C4-2B (cell line): ENCODE results near the gene ZBTB43.
"Not testable (repeated sequence)": the region's sequence is repeated elsewhere in the genome, so short reads cannot be mapped to it uniquely, and the experiment has no call there.

Experiments
- H3K27ac ChIP-seq: fragments of 450-650 bp; 2 replicates; pipeline ENCODE4 v1.5.1; 2017
- ZFX ChIP-seq: fragments of 450-650 bp; IDR thresholded peaks from 2 replicates; pipeline ENCODE4 v1.6.1; 2017
- TF ChIP-seq, protein P1 (sequence below): fragments of 450-650 bp; conservative IDR thresholded peaks from 2 replicates; pipeline ENCODE4 v1.5.1; 2017; ENCODE audit warnings: mild to moderate bottlenecking

Gene ZBTB43

DNA sequence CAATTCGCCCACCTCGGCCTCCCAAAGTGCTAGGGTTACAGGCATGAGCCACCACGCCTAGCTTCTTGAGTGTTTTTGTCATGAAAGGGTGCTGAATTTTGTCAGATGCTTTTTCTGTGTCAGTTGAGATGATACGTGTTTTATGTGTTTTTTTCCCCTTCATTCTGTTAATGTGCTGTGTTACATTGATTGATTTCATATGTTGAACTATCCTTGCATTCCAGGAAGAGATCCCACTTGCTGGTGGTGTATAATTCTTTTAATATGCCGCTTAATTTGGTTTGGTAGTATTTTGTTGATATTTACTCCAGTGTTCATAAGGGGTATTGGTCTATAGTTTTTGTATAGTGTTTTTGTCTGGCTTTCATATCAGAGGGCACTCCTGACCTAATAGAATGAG lies 13.6 kb downstream of the ZBTB43 start:
- no peak overlapping the region for H3K27ac ChIP-seq

DNA sequence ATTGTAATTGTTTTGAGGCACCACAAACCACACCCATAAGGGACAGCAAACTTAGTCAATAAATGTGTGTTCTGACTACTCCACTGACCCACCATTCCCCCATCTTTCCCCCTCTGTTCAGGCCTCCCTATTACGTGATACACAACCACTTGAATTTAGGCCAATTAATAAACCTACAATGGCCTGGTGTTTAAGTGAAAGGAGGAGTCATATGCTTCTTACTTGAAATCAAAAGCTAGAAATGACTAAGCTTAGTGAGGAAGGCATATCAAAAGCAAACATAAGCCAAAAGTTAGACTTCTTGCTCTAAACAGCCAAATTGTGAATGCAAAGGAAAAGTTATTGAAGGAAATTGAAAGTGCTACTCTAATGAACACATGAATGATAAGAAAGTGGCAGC lies 14.6 kb downstream of the ZBTB43 start:
- H3K27ac ChIP-seq: no peak overlapping the region
- TF ChIP-seq, protein P1, sequence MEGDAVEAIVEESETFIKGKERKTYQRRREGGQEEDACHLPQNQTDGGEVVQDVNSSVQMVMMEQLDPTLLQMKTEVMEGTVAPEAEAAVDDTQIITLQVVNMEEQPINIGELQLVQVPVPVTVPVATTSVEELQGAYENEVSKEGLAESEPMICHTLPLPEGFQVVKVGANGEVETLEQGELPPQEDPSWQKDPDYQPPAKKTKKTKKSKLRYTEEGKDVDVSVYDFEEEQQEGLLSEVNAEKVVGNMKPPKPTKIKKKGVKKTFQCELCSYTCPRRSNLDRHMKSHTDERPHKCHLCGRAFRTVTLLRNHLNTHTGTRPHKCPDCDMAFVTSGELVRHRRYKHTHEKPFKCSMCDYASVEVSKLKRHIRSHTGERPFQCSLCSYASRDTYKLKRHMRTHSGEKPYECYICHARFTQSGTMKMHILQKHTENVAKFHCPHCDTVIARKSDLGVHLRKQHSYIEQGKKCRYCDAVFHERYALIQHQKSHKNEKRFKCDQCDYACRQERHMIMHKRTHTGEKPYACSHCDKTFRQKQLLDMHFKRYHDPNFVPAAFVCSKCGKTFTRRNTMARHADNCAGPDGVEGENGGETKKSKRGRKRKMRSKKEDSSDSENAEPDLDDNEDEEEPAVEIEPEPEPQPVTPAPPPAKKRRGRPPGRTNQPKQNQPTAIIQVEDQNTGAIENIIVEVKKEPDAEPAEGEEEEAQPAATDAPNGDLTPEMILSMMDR: no peak
- no peak for TF ChIP-seq ZFX

More for the DNA sequence above, 13.6 kb downstream of the ZBTB43 start:
- no peak for TF ChIP-seq ZFX
- TF ChIP-seq, protein P1: no peak

DNA sequence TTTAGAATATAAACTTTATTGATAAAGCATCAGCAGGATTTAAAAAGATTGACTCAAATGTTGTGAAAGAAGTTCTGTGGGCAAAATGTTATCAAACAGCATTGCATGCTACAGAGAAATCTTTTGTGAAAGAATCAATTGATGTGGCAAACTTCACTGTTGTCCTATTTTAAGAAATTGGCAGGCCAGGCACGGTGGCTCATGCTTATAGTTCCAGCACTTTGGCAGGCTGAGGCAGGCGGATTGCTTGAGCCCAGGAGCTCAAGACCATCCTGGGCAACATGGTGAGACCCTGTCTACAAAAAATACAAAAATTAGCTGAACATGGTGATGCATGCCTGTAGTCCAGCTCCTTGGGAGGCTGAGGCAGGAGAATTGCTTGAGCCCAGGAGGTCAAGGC lies 17.4 kb downstream of the ZBTB43 start:
- H3K27ac ChIP-seq: peak overlapping the region; percentile 49; the same call in 1 of the 2 replicates
- no peak for TF ChIP-seq ZFX
- TF ChIP-seq, protein P1: no peak

DNA sequence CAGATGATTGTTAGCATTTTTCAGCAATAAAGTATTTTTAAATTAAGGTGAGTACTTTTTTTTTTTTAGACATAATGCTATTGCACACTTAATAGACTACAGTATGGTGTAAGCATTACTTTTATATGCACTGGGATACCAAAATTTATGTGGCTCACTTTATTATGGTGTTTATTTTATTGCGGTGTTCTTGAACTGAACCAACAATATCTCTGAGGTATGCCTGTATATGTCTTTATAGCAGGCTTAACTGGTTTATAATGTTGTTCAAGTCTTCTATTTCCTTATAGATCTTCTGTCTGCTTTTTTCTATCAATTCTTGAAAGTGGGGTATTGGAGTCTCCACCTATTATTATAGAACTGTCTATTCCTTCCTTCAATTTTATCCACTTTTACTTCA lies 18.0 kb downstream of the ZBTB43 start:
- TF ChIP-seq ZFX: no peak
- TF ChIP-seq, protein P1: no peak
- H3K27ac ChIP-seq: peak overlapping the region; percentile 49; the same call in 1 of the 2 replicates

DNA sequence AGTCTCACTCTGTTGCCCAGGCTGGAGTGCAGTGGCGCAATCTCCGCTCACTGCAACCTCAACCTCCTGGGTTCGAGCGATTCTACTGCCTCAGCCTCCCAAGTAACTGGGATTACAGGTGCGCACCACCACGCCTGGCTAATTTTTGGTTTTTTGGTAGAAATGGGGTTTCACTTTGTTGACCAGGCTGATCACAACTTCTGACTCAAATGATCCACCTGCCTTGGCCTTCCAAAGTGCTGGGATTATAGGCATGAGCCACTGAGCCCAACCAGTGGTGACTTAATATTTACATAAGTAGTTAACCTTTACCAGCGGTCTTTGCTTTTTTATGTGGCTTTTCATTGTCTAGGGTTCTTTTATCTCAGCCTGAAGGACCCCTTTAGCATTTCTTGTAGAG lies 19.2 kb downstream of the ZBTB43 start:
- H3K27ac ChIP-seq: not testable (repeated sequence)

DNA sequence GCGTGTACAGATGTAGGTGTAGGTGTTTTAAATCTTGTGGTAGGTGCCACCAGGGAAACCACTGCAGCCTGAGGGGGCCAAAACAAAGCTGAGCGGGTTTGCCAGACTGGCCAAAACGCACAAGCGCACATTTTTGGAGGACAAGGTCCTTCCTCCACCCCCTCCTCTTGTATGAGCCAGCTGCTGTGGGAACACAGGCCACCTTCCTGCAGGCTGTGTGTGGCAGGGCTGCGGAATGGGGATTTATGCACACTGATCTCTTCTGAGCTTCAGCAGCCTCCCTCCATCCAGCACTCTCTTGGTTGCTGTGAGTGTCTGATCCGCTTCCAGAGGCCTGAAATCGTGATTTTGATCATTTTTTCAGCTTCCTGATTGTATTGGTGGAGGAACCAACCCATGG lies 22.4 kb downstream of the ZBTB43 start:
- TF ChIP-seq, protein P1: no peak
- no peak for TF ChIP-seq ZFX
- H3K27ac ChIP-seq: no peak overlapping the region

DNA sequence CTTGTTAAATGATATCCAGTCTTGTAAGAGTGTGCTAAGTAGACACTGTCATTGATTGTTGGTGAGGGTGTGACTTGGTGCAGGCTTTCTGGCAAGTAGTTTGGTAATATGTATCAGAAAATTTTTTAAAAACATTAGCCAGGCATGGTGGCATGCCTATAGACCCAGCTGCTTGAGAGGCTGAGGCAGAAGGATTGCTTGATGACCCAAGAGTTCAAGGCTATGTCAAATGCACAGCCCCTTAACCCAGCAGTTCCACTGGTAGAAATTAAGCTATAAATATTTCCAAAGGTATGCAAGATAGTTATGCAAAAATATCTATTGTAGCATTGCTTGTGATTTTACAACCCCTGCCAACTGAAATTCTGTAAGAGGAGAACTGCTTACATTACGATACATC lies 24.2 kb downstream of the ZBTB43 start:
- TF ChIP-seq, protein P1: no peak
- no peak for TF ChIP-seq ZFX
- H3K27ac ChIP-seq: no peak overlapping the region

DNA sequence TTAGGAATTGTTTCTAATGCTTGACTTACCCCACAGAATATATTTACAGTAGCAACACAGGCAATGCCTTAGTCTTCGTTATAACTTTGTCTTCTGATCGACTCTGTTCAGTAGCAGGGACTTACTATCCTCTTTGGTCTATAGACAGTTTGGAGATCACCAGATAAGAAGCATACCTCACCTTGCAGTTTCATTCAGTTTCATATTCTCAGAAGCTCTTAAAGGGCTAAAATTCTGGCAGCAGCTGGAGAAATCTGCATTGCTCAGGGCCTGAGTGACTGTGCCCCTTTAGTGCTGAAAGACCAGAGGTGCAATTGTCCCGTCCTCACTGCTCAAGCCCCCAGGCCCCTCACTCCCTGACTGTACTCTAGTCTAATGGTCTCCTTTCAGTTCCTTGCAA lies 26.0 kb downstream of the ZBTB43 start:
- no peak for TF ChIP-seq ZFX
- TF ChIP-seq, protein P1: no peak
- H3K27ac ChIP-seq: no peak overlapping the region
